ENCODE results near the gene MRPS24.

DNA sequence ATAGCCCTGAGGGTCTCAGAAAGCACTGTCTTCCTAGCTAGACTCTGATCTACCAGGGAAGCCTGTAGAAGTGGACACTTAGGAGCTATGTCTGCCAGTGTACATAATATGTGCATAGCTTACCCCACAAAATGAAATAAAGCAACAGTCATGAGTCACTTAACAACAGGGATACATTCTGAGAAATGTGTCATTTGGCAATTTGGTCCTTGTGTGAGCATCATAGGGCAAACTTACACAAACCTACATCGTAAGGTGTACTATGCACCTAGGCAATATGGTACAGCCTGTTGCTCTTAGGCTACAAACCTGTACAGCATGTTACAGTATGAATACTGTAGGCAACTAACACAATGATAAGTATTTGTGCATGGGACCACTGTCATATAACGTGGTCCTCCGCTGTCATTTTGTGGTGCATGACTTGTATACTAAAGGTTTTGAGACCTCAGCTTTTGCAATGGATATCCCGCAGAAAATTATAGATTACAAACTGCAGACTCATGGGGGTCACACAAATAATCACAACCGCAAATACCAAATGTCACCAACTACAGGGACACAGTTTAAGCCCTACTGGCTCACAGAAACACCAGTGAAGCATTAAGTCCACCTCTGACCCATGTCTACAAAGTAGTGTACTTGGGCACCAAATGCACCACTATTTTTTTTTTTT, 35.4 kb upstream of the MRPS24 start:
- TF ChIP-seq CTCF (IDR thresholded peaks at IDR 0.05) (no peak), POLR2A (IDR thresholded peaks at IDR 0.05) (no peak), POLR2AphosphoS5 (IDR thresholded peaks at IDR 0.05) (no peak)

Measured in transverse colon (tissue), 4 donors.